ES-I3 (cell line): ENCODE measurements around the gene AZGP1.

Source experiments
- H3K36me3 ChIP-seq: 2 replicates; pipeline ENCODE4 v1.6.1; 2013; ENCODE audit warnings: mild to moderate bottlenecking, low read length, control low read depth, moderate library complexity; ENCODE audit not compliant: insufficient read depth
- H3K4me1 ChIP-seq: 2 replicates; pipeline ENCODE4 v1.6.1; 2013; ENCODE audit warnings: mild to moderate bottlenecking, control low read depth, low read length; ENCODE audit not compliant: insufficient read depth
- H3K9ac ChIP-seq: 2 replicates; pipeline ENCODE4 v1.6.1; 2013; ENCODE audit warnings: low read depth, mild to moderate bottlenecking, low read length, moderate library complexity
- H3K9me3 ChIP-seq: 2 replicates; pipeline ENCODE4 v1.6.1; 2013; ENCODE audit warnings: mild to moderate bottlenecking, low read length, moderate library complexity; ENCODE audit not compliant: control insufficient read depth, insufficient read depth

The AZGP1 gene

DNA sequence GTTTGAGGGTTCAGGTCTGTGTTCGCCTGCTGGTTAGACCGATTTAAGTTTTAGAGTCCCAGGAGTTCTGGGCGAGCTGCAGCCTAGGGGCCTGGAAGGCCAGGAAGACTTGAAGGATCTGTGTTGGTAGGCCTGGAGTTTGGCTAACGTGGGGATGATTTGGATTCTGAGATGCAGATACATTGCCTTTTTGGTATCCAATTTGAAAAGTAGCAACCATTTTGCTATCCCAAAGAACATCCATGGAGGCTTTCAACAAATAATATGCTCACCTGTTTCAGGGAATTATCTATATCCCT is 56.1 kb downstream of the AZGP1 start:
- peaks cover 8% of the 10 kb centered on the region; the same call in 1 of the 2 replicates for H3K9me3 ChIP-seq
- no peaks in the 10 kb centered on the region for H3K36me3 ChIP-seq
- no peak overlapping the region for H3K9ac ChIP-seq
- no peaks in the 10 kb centered on the region for H3K4me1 ChIP-seq

DNA sequence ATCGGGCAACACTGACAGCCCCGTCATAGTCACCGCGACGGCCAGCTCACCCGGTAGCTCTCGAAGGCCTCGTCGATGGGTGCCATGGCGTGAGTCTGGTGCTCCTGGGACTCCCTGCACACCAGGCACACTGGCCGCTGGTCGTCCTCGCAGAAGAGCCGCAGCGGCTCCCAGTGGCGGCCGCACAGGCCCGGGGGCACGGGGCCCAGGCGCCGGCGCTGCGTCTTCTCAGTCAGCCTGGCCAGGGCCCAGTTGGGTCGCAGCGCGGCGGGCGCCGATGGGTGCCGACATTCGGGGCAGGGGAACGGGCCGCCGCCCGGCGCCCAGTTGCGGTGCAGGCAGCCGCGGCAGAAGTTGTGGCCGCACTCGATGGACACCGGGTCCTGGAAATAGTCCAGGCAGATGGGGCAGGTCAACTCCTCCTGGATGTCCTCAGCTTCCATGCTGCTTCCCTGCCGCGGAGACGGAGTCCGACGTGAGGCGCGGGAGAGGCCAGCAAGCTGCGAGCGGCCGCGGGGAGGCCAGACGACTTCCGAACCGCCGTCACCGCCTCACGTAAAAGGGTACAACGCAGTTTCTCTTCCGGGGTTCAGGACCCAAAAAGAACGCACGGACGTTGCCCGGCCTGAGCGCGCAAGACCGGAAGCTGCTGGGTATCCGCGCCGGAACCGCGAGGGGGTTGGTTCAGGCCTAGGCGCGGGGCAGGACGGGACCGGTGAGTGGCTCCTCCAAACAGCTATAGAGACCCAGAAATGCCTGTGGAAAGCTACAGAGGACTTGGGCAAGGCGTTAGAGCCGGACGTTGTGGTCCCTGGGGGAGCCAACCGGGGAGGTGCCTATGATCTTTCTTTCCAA is 56.6 kb downstream of the AZGP1 start, which contains the start of gene TRIM4:
Gene TRIM4 (minus strand): TSS at position 572 of the 855 bp plus-strand sequence. CDS start 129 bp downstream, at position 443.
- H3K9ac ChIP-seq = no peak within 1 kb of the TSS
- peaks cover 8% of the 10 kb centered on the region; the same call in 1 of the 2 replicates for H3K9me3 ChIP-seq
- H3K36me3 ChIP-seq = no peaks in the 10 kb centered on the region
- no peaks in the 10 kb centered on the region for H3K4me1 ChIP-seq
